Spleen (tissue), 7 donors: Measurements from ENCODE around the gene DUSP5.

Experiments used
- POLR2AphosphoS5 ChIP-seq, 3 donors: sonication (generic); formaldehyde crosslinking; IDR thresholded peaks; one replicate each; pipeline ENCODE4 v1.5.1; 2017; ENCODE audit warnings: antibody characterized with exemption in 3 of 3
- TF ChIP-seq, protein P1 (sequence below), 11 experiments: fragments of 200-600 bp in 7 of 11; fragments of 450-650 bp in 4 of 11; sonication (generic) in 4 of 11; IDR thresholded peaks in 8 of 11; conservative IDR thresholded peaks in 3 of 11; 1 replicate in 7 of 11; 2 replicates in 4 of 11; pipeline versions ENCODE4 v1.4.0 to v1.8.0; 2016 to 2021; ENCODE audit warnings: antibody characterized with exemption in 11 of 11, inconsistent platforms in 4 of 11, mild to moderate bottlenecking in 1 of 11
- donor health status: DM: no; HTN: no; CAD: no; lungs with moderate emphysema.
- donor health status: DM: no; HTN: no; CAD: no.
- donor health status: DM: no; HTN: no; CAD: no.

DNA sequence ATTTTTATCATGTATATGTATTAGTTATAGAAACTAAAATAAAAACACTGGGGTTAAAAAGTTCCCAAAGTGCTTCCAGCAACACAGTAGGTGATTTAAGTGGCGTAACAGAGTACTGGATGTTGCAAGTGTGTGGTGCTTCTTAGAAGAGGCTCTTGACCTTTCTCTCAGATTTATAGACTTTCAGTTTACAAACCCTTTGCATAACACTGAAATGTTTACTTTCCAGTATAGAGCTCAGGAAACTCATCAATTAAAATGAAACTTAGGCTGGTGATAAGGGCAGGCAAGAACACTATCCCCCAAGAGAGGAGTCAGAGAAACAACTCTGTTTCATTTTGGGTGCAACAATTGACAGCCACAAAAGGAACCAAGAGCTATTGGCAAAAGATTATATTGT, 42.3 kb downstream of the DUSP5 start:
- TF ChIP-seq, protein P1, sequence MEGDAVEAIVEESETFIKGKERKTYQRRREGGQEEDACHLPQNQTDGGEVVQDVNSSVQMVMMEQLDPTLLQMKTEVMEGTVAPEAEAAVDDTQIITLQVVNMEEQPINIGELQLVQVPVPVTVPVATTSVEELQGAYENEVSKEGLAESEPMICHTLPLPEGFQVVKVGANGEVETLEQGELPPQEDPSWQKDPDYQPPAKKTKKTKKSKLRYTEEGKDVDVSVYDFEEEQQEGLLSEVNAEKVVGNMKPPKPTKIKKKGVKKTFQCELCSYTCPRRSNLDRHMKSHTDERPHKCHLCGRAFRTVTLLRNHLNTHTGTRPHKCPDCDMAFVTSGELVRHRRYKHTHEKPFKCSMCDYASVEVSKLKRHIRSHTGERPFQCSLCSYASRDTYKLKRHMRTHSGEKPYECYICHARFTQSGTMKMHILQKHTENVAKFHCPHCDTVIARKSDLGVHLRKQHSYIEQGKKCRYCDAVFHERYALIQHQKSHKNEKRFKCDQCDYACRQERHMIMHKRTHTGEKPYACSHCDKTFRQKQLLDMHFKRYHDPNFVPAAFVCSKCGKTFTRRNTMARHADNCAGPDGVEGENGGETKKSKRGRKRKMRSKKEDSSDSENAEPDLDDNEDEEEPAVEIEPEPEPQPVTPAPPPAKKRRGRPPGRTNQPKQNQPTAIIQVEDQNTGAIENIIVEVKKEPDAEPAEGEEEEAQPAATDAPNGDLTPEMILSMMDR (IDR thresholded peaks at IDR 0.05 in 8 of 11, conservative IDR thresholded peaks at IDR 0.05 in 3 of 11) = no peak
- TF ChIP-seq POLR2AphosphoS5 (IDR thresholded peaks at IDR 0.05) = no peak
